Uterus (tissue), 2 donors: Measurements from ENCODE around the gene TMEM176B.

ENCODE experiments used
- CTCF ChIP-seq, 4 experiments: fragments of 200-600 bp in 2 of 4; fragments of 450-650 bp in 2 of 4; sonication (generic) in 2 of 4; IDR thresholded peaks; one replicate each; pipeline ENCODE4 v1.5.1; 2016 to 2019; ENCODE audit warnings: antibody characterized with exemption in 4 of 4, mild to moderate bottlenecking in 2 of 4, moderate library complexity in 1 of 4
- POLR2A ChIP-seq, 2 donors: fragments of 450-650 bp; IDR thresholded peaks; one replicate each; pipeline ENCODE4 v1.6.1; 2016; ENCODE audit warnings: antibody characterized with exemption in 2 of 2, mild to moderate bottlenecking in 1 of 2, moderate library complexity in 1 of 2

GRCh38 chr7:150820578-150821198 is 20.5 kb upstream of the TMEM176B start:
- TF ChIP-seq CTCF (IDR thresholded peaks at IDR 0.05) = no peak
- TF ChIP-seq POLR2A (IDR thresholded peaks at IDR 0.05) = no peak
